ENCODE measurements around the gene TTC24.
"Not testable (repeated sequence)": the region's sequence is repeated elsewhere in the genome, so short reads cannot be mapped to it uniquely, and the experiment has no call there.

The TTC24 gene

DNA sequence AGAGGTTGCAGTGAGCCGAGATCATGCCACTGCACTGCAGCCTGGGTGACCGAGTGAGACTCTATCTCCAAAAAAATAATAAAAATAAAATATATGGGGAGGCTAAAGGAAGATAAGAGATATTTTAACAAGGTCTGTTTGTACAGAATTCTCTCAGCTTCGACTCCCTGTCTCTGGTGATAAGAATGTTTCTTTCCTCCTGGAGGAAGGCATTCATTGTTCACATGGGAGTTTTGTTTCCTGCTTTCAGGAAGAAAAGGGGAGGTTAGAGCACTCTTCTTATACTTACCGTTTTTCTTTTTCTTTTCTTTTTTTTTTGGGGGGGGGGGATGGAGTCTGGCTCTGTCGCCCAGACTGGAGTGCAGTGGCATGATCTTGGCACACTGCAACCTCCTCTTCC lies 10.0 kb downstream of the TTC24 start:
- DNase-seq, result no peak

DNA sequence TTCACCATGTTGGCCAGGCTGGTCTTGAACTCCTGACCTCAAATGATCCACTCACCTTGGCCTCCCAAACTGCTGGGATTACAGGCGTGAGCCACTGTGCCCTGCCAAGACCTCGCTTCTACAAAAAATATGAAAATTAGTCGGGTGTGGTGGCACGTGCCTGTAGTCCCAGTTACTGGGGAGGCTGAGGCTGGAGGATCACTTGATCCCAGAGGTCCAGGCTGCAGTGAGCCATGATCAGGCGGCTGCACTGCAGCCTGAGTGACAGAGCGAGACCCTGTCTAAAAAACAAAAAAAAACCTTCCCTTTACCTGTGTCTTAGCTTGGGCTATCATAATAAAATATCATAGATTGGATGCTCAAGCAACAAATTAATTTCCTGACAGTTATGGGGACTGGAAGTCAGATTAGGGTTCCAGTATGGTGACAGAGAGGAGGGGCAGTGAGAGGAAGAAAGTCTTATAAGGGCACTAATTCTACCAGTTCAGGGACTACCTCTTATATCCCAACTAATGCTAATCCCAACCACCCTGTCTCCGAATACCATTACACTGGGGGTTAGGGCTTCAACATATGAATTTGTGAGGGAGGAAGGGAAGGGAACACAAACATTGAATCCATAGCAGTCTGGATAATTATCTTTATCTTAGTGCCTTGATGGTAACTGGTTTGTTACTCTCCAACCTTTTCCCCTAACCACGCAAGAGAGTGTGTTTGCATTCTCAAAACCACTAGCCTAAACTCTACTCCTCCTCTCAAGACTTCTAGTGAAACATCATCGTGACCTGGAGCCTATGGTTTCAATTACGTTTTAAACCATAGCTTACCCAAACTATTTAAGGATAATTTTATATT lies 11.0 kb downstream of the TTC24 start:
- no peak for DNase-seq

DNA sequence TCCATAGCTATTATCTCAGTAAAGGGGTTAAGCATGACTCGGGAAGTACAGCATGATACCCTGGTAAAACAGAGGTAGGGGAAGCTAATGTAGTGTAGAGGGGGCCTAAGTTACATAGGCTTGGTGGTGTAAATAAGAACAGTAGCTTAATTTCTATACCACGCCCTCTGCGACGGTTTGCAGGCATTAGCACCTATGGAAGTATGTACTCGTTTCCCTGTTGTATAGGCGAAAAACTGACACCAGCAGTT lies 11.6 kb downstream of the TTC24 start:
- no peak for DNase-seq

DNA sequence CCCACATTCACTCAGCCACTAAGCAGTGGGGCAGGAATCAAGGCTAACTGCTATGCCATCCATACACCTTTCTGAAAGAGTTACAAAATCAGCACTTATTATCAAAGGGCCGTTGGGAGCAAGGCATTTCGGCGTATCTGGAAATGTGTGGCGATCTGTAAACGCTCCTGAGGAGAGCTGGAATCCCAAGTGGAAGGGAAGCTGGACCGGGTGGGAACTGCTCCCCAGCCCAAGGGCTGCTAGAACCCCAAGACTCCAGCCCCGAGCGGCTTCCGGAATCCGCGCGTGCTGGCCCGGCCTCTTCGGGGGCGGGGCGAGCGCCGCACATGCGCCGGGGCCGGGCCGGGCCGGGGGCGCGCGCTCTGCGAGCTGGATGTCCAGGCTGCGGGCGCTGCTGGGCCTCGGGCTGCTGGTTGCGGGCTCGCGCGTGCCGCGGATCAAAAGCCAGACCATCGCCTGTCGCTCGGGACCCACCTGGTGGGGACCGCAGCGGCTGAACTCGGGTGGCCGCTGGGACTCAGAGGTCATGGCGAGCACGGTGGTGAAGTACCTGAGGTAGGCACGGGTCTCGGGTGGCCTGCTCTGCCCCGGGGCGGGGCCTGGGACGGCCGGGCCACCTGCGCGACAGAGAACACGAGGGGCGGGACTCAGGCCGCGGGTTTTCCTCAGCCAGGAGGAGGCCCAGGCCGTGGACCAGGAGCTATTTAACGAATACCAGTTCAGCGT lies 12.1 kb downstream of the TTC24 start, which contains the start of gene NAXE:
Gene NAXE, plus strand, starts transcription at position 345 of the 726 bp plus-strand sequence. Its CDS starts 29 bp downstream, at position 374.
- DNase-seq, result peak; percentile 44

DNA sequence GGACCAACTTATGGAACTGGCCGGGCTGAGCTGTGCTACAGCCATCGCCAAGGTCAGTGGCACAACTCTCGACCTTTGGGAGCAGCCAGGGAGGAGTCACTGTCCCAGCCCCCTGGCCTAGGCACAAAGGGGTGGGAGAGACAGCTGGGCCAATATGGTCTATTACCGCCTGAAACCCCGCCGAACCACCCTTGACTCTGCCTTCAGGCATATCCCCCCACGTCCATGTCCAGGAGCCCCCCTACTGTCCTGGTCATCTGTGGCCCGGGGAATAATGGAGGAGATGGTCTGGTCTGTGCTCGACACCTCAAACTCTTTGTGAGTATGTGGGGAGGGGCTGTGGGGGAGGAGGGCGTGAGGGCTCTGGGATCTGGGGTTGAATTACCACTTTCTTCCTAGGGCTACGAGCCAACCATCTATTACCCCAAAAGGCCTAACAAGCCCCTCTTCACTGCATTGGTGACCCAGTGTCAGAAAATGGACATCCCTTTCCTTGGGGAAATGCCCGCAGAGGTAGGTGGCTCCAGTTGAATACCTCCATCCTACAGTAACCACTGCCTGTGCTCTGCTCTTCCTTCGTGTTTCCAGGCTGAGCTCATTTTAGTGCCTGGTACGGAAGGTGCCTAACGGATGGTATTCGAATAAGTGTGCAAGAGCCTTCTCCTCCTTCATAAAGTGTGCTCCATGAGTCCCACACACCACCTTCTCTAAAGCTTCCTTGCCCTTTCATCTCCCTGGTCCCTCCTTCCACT lies 12.8 kb downstream of the TTC24 start:
- DNase-seq, result no peak

DNA sequence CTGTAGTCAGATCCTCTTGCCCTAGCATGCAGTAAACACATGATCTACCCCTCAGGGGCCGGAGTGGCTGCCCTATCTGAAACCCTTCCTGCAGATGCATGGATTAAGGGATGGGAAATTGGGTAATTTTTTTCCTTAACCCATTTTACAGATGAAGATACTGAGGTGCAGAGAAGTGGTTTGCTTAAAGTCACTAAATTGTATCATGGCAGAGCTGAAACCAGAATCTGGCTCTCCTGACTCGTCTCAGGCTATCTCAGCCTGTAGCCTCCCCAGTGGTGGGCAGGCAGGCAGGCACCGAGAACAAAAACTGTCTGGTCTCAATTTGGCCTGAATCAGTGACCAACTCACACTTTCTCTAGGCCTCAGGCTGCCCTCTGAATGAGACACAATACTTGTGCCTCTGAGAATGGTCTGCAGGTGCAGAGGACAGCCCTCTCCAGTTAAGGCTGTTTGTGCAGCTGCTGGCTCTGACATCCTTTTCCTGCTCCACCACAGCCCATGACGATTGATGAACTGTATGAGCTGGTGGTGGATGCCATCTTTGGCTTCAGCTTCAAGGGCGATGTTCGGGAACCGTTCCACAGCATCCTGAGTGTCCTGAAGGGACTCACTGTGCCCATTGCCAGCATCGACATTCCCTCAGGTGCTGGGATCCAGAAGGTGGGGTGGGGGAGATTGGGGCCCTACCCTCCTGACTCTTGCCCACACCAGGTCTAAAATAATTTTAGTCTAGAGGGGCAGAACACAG lies 13.6 kb downstream of the TTC24 start:
- DNase-seq, result no peak

DNA sequence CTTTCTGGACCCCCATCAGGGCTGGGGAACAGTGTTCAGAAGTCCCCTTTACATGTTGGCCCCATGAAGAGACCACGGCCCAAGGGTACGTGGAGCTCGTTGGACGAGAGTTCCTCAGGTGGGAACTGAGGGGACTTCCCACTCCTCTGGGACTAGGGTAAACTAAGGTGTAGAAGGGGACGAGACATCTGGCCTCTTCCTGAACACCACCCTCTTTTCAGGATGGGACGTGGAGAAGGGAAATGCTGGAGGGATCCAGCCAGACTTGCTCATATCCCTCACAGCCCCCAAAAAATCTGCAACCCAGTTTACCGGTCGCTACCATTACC lies 14.1 kb downstream of the TTC24 start:
- DNase-seq, result no peak

DNA sequence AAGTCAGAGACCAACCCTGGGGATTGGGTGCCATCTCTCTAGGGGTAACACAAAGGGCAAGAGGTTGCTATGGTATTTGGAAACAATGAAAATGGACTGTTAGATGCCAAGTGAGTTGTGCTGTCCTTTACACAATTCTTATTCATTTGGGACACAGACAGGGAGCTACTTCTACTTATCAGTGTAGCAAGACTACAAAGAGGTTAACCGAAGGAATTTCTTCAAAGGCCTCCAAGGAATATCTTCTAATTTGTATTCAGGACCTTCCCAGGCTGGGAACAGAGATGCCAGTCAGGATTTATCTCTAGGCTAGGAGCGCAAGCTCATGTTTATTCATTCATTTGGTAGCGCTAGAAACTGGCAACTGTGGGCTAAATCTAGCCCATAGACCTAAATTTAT lies 14.7 kb downstream of the TTC24 start:
- no peak for DNase-seq

DNA sequence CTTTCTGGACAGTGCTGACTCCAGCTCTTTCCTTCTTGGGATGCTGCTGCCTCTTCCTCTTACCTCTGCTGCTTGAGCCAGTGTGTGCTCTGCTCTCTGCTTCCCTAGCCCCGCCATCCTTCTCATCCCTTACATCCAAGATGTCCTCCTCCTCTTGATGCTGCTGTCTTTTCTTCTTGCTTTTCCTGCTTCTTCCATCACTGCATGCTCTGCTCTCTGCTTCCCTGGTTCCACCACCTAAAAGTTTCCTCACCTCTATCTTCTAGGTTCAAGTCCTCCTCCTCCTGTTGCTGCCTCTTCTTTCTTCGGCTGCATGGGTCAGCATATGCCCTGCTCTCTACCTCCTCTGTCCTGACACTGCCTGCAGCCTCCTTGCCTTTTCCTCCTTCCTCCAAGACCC lies 15.5 kb downstream of the TTC24 start:
- no peak for DNase-seq

DNA sequence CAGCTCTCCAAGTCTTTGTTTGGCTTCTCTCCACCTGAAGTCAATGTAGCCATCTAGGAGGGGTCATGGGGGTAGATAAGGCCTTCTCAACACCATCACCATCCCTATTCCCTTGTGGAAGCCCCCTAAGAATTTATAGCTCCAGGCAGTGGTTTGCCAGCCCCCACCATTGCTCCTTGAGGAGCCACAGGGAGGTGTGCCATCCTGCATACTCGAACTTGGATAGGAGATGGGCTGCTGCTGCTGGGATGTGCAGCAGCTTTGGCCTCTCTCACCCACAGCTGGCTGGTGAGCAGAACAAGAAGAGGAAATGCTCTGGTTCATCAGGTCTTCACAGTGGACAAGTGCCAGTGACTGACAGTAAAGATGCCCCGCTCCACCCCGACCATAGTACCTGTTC lies 16.9 kb downstream of the TTC24 start:
- no peak for DNase-seq

DNA sequence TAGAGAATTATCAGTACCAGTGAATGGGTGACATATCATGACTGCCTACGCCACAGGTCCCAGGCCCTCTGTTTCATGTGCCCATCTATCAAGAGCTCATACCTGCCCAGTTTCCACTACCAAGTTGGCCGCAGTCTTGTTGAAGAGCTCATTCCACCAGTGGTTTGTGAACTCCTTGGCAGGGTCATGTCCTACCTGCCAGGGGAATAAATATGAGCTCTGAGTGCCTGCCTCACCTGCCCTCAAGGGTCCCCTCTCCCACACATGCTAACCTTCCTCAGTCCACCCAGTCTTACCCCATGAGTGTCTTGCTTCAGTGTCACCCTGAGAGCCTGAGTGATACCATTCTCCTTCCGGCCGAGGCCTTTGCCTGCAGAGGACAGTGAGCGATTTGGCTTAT lies 18.6 kb downstream of the TTC24 start:
- no peak for DNase-seq

DNA sequence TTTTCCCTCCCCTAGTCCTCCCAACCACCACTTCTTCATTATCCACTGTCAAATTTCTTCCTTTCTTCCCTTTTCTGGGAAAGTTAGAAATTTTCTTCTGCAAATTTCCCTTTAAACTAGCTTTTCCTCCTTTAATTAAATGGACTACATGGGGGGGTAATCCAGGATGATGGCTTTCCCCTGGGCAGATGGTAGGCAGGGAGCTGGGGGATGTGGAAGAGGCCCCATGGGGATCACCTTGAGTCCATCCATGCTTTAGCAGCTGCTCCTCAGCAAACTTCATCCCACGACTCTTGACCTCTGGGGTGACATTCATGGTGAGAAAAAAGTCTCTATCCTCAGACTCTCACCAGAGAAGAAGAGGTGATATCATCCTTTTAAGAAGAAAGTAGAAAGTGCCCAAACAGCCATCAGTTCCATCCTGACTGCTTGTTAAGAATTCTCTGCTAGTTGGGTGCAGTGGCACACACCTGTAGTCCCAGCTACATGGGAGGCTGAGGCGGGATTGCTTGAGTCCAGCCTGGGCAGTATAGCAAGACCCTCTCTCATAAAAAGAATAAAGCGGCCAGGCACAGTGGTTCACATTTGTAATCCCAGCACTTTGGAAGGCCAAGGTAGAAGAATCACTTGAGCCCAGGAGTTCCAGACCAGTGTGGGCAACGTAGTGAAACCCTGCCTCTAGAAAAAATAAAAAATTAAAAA lies 19.4 kb downstream of the TTC24 start:
- DNase-seq, result no peak

DNA sequence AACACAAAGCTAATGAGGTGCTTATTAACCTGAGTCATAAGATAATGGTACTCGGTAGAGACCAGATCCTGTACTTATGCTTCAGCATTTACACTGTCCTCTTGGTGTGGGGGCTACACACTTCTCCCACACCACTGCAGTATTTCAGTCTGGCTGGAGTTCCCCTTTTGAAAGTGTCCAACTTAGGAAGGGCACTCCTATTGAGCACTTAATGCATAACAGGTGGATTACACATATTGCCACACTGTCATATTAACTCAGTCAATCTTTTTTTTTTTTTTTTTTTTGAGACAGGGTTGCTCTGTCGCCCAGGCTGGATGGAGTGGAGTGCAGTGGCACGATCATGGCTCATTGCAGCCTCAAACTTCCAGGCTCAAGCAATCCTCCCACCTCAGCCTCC lies 20.3 kb downstream of the TTC24 start:
- no peak for DNase-seq

DNA sequence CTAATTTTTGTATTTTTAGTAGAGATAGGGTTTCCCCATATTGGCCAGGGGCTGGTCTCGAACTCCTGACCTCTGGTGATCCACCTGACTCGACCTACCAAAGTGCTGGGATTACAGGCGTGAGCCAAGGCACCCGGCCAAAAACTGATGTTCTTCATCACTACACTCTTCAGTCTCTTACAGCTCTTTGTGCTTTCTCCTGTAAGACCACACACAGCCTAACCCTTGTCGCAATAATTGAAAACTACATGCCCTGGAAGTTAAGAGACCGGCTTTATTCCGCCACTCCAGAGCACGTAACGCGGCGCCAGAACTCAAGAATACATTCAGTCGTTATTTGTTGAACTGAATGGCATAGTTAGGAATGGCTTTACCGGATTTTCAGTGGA lies 21.2 kb downstream of the TTC24 start:
- no peak for DNase-seq

DNA sequence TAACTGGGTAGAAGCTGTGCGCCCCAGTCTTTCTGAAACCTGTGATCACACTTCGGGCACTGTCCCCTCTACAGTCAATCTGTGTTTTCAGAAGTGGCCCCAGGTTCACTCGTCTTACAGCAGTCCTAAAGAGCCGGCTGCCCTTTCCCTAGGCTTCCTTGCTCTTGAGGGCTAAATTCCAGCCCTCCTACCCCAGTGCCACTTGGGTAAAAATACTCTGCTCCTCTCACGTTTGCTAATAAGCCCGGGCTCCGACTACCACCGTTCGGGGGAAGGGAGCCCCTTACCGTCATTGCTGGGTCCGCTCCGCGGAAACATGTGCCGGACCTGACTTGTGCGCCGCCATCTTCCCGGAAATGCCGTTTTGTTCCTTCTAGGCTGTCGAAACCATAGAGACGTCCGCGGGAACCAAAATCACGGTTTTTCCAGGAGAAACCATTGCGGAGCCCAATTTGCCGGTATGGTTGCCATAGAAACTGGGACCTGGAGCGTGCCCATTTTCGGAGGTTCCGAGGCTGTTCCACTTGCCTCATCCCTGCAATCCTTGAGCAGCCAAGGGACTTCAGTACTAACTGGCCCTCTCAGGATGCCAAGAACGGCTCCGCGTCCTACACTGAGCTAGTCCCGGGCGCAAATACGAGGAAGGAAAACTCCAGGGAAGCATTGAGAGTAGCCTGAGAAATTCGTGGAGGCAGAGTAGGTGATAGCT lies 21.8 kb downstream of the TTC24 start, which contains the start of gene GPATCH4:
Gene GPATCH4, minus strand, starts transcription at position 358 of the 709 bp plus-strand sequence.
- DNase-seq, result peak; percentile 97

DNA sequence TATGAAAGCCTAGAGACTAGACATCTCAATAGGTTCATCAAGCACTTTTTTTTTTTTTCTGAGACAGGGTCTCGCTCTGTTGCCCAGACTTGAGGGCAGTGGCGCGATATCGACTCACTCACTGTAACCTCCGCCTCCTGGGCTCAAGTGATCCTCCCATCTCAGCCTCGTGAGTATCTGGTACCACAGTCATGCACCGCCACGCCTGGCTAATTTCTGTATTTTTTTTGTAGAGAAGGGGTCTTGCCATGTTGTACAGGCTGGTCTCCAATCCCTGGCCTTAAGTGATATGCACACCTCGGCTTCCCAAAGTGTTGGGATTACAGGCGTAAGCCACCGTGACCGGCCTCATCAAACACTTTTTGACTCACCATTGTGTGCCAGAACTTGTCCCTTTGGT lies 22.4 kb downstream of the TTC24 start:
- DNase-seq, result no peak

DNA sequence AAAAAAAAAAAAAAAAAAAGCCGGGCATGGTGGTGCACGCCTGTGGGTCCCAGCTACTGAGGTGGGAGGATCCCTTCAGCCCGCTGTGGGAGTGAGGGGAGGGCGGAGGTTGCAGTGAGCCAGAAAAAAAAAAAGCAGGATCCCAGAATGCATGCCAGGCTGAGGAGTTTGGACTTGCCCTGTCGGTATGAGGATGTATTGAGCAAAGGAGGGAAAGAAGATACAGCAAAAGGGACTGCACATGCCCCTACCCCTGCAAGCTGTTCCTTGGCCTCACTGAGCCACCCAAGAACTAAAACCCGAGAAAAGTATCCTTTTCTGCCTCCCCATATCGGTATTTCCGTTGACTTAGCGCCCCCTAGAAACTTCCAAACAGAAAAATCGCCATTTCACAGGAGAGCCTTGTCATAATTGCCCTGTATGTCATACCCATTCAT lies 23.1 kb downstream of the TTC24 start:
- DNase-seq, result peak; percentile 65

DNA sequence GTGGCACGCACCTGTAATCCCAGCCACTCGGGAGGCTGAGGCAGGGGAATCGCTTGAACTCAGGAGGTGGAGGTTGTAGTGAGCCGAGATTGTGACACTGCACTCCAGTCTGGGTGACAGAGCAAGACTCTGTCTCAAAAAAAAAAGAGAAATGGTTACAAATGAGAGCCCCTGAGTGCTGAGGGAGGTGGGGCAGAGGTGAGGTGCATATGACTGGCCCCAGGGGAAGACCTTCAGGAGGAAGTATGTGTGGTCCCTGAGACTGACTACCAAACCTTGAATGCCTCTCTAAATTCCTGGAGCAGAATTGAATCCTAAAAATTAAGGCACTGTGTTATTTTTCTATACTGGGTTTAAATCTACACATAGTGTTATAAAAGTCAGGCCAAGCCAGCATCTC lies 27.8 kb downstream of the TTC24 start:
- DNase-seq, result not testable (repeated sequence)

DNA sequence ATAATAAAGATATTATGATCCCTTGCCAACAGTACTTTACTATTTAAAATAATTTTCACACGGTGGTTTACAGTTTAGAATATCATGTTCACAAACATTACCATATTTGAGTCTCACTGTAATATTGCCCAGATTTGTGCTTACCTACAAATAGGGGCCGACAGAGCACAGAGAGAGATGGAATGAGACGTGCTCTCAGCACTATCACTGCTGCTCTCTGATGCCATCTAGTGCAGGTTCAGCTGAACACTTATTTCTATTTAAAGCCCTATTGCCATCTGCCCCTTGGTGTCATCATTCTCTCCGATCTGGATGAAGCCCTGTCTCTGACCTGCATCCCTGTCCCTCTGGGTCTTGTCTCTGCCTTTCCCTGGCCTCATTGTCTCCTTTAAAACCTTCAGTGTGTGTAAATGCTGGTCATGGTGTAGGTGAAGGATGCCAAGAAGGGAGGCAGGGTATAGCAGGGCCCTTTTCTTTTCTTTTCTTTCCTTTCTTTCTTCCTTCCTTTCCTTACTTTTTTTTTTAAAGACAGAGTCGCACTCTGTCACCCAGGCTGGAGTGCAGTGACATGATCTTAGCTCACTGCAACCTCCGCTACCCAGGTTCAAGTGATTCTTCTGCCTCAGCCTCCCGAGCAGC lies 28.6 kb downstream of the TTC24 start:
- peak; percentile 99 for DNase-seq

DNA sequence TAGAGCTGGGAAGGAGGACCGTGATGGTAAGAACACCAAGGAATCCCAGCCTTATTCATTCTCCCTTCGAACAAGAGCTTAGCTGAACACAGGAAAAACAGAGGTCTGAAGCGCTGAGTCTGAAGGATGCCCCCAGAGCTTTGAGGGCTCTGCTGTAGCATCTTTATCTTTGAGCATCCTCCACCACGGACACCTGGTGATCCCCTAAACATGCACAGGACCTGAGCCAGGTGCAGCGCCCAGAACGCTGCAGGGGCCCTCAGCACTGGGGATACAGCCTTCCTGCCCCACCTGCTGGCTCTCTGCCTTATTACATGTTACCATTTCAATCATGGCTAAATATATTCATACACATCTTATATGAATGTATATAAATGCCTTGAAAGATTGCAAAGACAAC lies 29.5 kb downstream of the TTC24 start:
- peak; percentile 80 for DNase-seq

DNA sequence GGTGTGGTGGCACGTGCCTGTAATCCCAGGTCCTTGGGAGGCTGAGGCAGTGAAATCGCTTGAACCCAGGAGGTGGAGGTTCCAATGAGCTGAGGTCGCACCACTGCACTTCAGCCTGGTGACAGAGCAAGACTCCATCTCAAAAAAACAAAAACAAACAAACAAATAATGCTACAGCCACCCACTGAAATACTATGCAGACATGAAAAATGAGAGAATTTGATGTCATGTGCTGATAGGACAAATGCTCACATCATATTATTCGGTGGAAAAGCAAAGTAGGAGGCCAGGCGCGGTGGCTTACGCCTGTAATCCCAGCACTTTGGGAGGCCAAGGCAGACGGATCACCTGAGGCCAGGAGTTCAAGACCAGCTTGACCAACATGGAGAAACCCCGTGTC lies 30.5 kb downstream of the TTC24 start:
- not testable (repeated sequence) for DNase-seq

Measured in NCI-H1694 treated with DMSO at 0.1 percent for 48 hours (cell line).